Activated naive CD4-positive, alpha-beta T cell treated with anti-CD3 and anti-CD28 coated beads, Interleukin-2, amount 10 ng/mL, durations not matched to agents 7 days and 5 days (primary cell): Measurements from ENCODE around the gene WDR27.

ENCODE experiments used
- CTCF ChIA-PET: fragments of 350-600 bp; sonication (Branson Sonifier 250); formaldehyde crosslinking; loops from one replicate; lab custom pipeline; 2021; ENCODE audit warnings: antibody characterized with exemption; lab: Charles Lee
- DNase-seq: peaks from one replicate; pipeline ENCODE4 v3.0.0-alpha.2; 2020
- H3K27ac Mint-ChIP-seq: one replicate; pipeline ENCODE4 v1.8.0; 2021; ENCODE audit warnings: mild to moderate bottlenecking, moderate library complexity, mixed read lengths
- H3K27me3 Mint-ChIP-seq: one replicate; pipeline ENCODE4 v1.8.0; 2021; ENCODE audit warnings: mild to moderate bottlenecking, mixed read lengths
- H3K36me3 Mint-ChIP-seq: one replicate; pipeline ENCODE4 v1.8.0; 2021; ENCODE audit warnings: mixed read lengths
- H3K4me1 Mint-ChIP-seq: one replicate; pipeline ENCODE4 v1.8.0; 2021; ENCODE audit warnings: mixed read lengths
- H3K4me3 Mint-ChIP-seq: one replicate; pipeline ENCODE4 v1.8.0; 2021; ENCODE audit warnings: mild to moderate bottlenecking, moderate library complexity, mixed read lengths
- H3K9me3 Mint-ChIP-seq: one replicate; pipeline ENCODE4 v1.8.0; 2021; ENCODE audit warnings: mixed read lengths

WDR27 gene

DNA sequence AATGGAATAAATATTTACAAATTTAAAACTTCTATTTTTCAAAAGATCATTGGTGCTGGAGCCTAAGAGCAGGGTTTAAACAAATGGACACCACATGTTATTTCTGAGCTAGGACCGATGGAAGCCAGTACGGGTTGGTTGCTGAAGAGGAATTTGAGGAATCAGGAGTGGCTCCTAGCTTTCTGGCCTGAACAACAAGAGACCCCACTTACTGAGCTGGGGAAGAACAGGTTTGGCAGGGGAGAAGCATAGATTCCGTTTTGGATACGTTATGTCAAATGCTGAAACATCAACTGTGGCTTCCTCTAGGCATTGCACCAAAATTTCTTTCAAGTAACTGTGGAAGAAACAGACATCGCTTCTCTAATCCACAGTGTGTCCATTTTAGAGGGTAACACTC, 6.7 kb downstream of the WDR27 start:
- H3K4me1 Mint-ChIP-seq, result peaks cover 15% of the 10 kb centered on the region
- peaks cover 10% of the 10 kb centered on the region for H3K9me3 Mint-ChIP-seq
- CTCF ChIA-PET, result no interaction called here
- no peak overlapping the region for H3K27ac Mint-ChIP-seq
- H3K36me3 Mint-ChIP-seq, result peaks cover 10% of the 10 kb centered on the region
- H3K27me3 Mint-ChIP-seq, result no peaks in the 10 kb centered on the region
- no peak overlapping the region for H3K4me3 Mint-ChIP-seq
- no peak for DNase-seq

DNA sequence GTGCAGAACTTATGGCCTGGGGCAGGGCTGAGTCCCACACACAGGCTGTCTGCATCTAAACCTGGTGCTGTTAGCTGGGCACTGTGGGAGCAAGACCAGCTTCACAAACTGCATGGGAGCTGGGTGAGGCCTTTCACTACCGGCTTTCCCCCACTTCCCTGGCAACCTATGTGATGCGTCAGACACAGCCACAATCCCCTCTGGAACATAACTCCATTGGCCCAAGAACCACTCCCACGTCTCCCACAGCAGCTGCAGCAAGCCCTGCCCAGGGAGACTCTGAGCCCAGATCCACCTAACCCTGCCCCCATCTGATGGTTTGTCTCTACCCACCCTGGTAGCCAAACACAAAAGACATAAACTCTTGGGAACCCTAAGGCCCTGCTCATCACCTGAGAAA, 9.3 kb downstream of the WDR27 start:
- no peak overlapping the region for H3K4me3 Mint-ChIP-seq
- H3K27ac Mint-ChIP-seq, result no peak overlapping the region
- CTCF ChIA-PET, result no interaction called here
- peaks cover 14% of the 10 kb centered on the region for H3K36me3 Mint-ChIP-seq
- H3K9me3 Mint-ChIP-seq, result peaks cover 9% of the 10 kb centered on the region
- H3K27me3 Mint-ChIP-seq, result no peaks in the 10 kb centered on the region
- H3K4me1 Mint-ChIP-seq, result peaks cover 6% of the 10 kb centered on the region
- DNase-seq, result no peak

DNA sequence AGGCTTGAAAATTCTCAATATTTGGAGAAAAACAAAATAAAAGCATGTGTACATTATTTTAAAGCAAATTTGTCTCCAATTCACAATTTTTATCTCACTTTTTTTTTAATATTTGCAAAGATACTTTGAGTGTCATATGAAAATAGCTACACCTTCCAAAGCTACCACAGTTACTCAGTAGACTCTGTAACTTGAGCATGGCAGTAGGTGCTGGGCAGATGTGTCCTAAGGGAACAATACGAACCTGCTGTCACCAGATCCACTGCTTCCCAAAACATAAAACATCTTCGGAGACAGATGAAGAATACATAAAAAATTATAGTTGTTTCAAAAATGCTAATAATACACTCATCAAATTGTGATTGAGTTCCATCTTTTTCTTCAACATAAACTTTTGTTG, 10.6 kb downstream of the WDR27 start:
- Mint-ChIP-seq H3K4me3 (no peak overlapping the region), H3K36me3 (peaks cover 16% of the 10 kb centered on the region), H3K27me3 (no peaks in the 10 kb centered on the region), H3K9me3 (peaks cover 10% of the 10 kb centered on the region), H3K27ac (no peak overlapping the region), H3K4me1 (peaks cover 6% of the 10 kb centered on the region)
- CTCF ChIA-PET, result no interaction called here
- DNase-seq, result no peak

DNA sequence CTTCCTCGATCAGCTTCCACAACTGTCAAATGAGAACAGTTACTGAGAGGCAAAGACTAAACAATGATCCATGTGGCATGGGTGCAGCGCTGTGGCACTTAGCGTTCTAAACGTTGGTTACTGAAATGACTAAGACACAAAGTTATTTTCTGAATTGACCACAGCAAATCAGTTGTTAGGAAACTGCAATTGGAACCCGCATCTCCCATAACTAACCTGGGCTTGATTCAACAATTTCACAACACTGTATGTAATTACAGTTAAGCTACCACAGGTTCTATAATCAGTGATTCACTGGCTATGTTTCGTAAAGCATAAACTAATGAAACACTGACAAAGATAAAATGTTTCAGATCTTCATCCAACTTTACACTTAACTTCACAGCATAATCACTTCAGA, 12.5 kb downstream of the WDR27 start:
- H3K9me3 Mint-ChIP-seq, result peaks cover 20% of the 10 kb centered on the region
- H3K4me1 Mint-ChIP-seq, result peaks cover 6% of the 10 kb centered on the region
- H3K27me3 Mint-ChIP-seq, result no peaks in the 10 kb centered on the region
- no peak overlapping the region for H3K27ac Mint-ChIP-seq
- CTCF ChIA-PET, result no interaction called here
- no peak for DNase-seq
- peaks cover 25% of the 10 kb centered on the region for H3K36me3 Mint-ChIP-seq
- H3K4me3 Mint-ChIP-seq, result no peak overlapping the region

- H3K27me3 Mint-ChIP-seq, result no peaks in the 10 kb centered on the region
- H3K4me3 Mint-ChIP-seq, result no peak overlapping the region
- H3K4me1 Mint-ChIP-seq, result peaks cover 6% of the 10 kb centered on the region
- H3K36me3 Mint-ChIP-seq, result peaks cover 34% of the 10 kb centered on the region
- no peak for DNase-seq
- H3K27ac Mint-ChIP-seq, result no peak overlapping the region
- CTCF ChIA-PET, result no interaction called here
- peaks cover 23% of the 10 kb centered on the region for H3K9me3 Mint-ChIP-seq
Observed at GRCh38 chr6:169685860-169686259, 16.0 kb downstream of the WDR27 start.

GRCh38 chr6:169684056-169684455, 17.8 kb downstream of the WDR27 start:
- H3K9me3 Mint-ChIP-seq, result peaks cover 27% of the 10 kb centered on the region
- CTCF ChIA-PET, result no interaction called here
- H3K27ac Mint-ChIP-seq, result no peak overlapping the region
- H3K4me1 Mint-ChIP-seq, result no peaks in the 10 kb centered on the region
- no peaks in the 10 kb centered on the region for H3K27me3 Mint-ChIP-seq
- peaks cover 41% of the 10 kb centered on the region for H3K36me3 Mint-ChIP-seq
- no peak overlapping the region for H3K4me3 Mint-ChIP-seq
- DNase-seq, result no peak

DNA sequence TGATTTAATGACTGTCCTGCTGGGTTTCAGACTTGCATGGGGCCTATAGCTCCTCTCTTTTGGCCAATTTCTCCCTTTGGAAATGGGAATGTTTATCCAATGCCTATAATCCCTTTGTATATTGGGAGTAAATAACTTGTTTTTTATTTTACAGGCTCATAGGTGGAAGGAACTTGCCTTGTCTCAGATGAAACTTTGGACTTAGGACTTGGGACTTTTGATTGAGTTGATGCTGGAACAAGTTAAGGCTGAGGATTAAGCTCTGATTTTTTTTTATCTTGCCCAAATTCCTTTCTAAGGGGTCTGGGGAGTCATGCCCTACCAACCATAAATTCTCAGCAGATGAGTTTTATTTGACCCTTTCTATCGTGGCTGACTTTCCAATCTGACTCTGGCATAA, 23.5 kb downstream of the WDR27 start:
- CTCF ChIA-PET, result no interaction called here
- no peaks in the 10 kb centered on the region for H3K27me3 Mint-ChIP-seq
- H3K36me3 Mint-ChIP-seq, result peaks cover 22% of the 10 kb centered on the region

GRCh38 chr6:169677096-169677495, 24.7 kb downstream of the WDR27 start:
- Mint-ChIP-seq H3K27me3 (no peaks in the 10 kb centered on the region), H3K27ac (no peak overlapping the region), H3K4me1 (no peaks in the 10 kb centered on the region), H3K36me3 (peaks cover 17% of the 10 kb centered on the region), H3K9me3 (peaks cover 10% of the 10 kb centered on the region), H3K4me3 (no peak overlapping the region)
- no peak for DNase-seq
- CTCF ChIA-PET, result no interaction called here

More for the DNA sequence above, 23.5 kb downstream of the WDR27 start:
- DNase-seq, result no peak
- peaks cover 10% of the 10 kb centered on the region for H3K9me3 Mint-ChIP-seq
- no peaks in the 10 kb centered on the region for H3K4me1 Mint-ChIP-seq
- no peak overlapping the region for H3K27ac Mint-ChIP-seq
- no peak overlapping the region for H3K4me3 Mint-ChIP-seq

DNA sequence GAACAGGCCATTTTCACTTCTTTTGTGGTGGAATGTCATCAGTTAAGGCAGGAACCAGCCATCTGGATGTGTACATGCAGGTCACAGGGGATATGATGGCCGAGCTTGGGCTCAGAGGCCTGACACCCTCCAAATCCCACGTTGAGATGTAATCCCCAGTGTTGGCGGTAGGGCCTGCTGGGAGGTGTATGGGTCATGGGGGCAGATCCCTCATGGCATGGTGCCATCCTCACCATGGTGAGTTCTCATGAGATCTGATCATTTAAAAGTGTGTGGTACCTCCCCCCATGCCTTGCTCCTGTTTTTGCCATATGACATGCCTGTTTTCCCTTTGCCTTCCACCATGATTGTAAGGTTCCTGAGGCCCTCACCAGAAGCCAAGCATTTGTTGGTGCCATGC, 26.8 kb downstream of the WDR27 start:
- CTCF ChIA-PET, result no interaction called here
- Mint-ChIP-seq H3K27ac (no peak overlapping the region), H3K4me1 (peaks cover 1% of the 10 kb centered on the region), H3K27me3 (no peaks in the 10 kb centered on the region), H3K36me3 (peaks cover 9% of the 10 kb centered on the region), H3K4me3 (no peak overlapping the region), H3K9me3 (no peaks in the 10 kb centered on the region)
- no peak for DNase-seq

- Mint-ChIP-seq H3K4me3 (no peak overlapping the region), H3K36me3 (no peaks in the 10 kb centered on the region), H3K9me3 (no peaks in the 10 kb centered on the region), H3K27ac (no peak overlapping the region), H3K4me1 (peaks cover 5% of the 10 kb centered on the region), H3K27me3 (no peaks in the 10 kb centered on the region)
- DNase-seq, result no peak
- CTCF ChIA-PET, result no interaction called here
Observed at GRCh38 chr6:169671563-169671962, 30.3 kb downstream of the WDR27 start.

GRCh38 chr6:169669889-169670288, 31.9 kb downstream of the WDR27 start:
- CTCF ChIA-PET, result no interaction called here
- DNase-seq, result no peak
- H3K27me3 Mint-ChIP-seq, result no peaks in the 10 kb centered on the region
- no peak overlapping the region for H3K27ac Mint-ChIP-seq
- H3K9me3 Mint-ChIP-seq, result no peaks in the 10 kb centered on the region
- no peaks in the 10 kb centered on the region for H3K36me3 Mint-ChIP-seq
- no peak overlapping the region for H3K4me3 Mint-ChIP-seq
- H3K4me1 Mint-ChIP-seq, result peaks cover 5% of the 10 kb centered on the region

DNA sequence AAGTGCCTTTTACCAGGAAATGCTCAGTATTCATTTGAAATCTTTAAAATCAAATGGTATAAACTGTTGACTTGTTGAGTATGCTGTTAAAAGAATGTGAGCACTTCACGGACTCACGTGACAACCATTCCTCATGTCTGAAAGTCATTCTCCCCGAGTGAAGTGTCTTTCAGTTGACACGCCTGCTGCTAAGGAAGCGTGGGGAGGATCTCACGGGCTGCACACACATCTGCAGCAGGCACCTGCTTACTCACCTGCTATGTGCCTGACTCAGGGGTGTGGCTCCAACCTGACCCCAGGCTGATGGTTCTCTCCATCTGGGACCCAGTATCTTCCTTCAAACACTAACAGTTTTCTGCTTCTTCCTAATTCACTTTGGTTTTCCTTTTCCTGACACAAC, 32.7 kb downstream of the WDR27 start:
- Mint-ChIP-seq H3K27me3 (no peaks in the 10 kb centered on the region), H3K9me3 (no peaks in the 10 kb centered on the region), H3K4me3 (no peak overlapping the region), H3K4me1 (peaks cover 5% of the 10 kb centered on the region), H3K27ac (no peak overlapping the region), H3K36me3 (no peaks in the 10 kb centered on the region)
- DNase-seq, result no peak
- CTCF ChIA-PET, result no interaction called here

GRCh38 chr6:169668203-169668847, 33.5 kb downstream of the WDR27 start:
- Mint-ChIP-seq H3K27ac (no peak overlapping the region), H3K4me1 (peaks cover 5% of the 10 kb centered on the region), H3K36me3 (peaks cover 5% of the 10 kb centered on the region), H3K4me3 (no peak overlapping the region), H3K9me3 (no peaks in the 10 kb centered on the region), H3K27me3 (no peaks in the 10 kb centered on the region)
- no peak for DNase-seq
- CTCF ChIA-PET, result no interaction called here

DNA sequence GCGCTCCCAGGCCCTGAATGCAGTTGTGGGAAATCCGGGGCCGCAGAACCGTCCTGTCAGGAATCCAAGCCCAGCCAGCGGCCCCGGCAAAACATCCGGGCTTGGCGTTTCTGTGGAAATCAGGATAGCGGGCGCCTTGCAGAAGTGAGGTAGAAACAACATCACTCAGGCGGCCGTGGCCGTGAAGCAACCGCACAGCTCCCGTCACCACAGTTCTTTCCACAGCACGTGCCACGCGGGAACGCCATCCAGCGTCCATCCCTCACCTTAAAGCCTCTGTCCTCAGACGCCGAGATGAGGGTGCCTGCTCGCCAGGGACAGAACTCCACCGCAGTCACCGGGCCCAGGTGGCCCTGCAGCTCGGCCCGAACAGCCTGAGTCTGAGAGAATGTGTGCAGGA, 34.1 kb downstream of the WDR27 start:
- no peak overlapping the region for H3K27ac Mint-ChIP-seq
- no peaks in the 10 kb centered on the region for H3K9me3 Mint-ChIP-seq
- CTCF ChIA-PET, result no interaction called here

DNA sequence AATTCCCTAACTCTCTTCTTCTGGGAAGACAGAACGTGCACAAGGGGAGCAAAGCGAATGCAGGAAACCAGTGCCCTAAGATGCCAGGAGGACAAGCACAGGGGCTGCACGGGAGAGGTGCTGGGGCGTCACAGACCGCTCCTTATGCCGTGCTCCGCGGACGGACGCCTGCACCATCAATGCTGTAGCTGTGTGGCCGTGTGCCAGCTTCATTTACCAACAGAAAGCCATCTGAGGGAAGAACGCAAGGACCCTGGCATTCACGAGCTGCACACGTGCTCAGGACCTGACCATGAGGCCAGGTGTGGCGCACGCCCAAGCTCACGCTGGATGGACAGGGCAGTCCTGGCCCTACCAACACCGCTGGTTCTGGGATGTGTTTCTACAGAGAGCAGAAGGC, 35.4 kb downstream of the WDR27 start:
- CTCF ChIA-PET, result no interaction called here
- H3K36me3 Mint-ChIP-seq, result peaks cover 7% of the 10 kb centered on the region
- DNase-seq, result no peak
- H3K9me3 Mint-ChIP-seq, result no peaks in the 10 kb centered on the region
- peaks cover 5% of the 10 kb centered on the region for H3K4me1 Mint-ChIP-seq
- H3K4me3 Mint-ChIP-seq, result no peak overlapping the region
- no peak overlapping the region for H3K27ac Mint-ChIP-seq
- no peaks in the 10 kb centered on the region for H3K27me3 Mint-ChIP-seq

More for the DNA sequence above, 34.1 kb downstream of the WDR27 start:
- H3K27me3 Mint-ChIP-seq, result no peaks in the 10 kb centered on the region
- H3K4me3 Mint-ChIP-seq, result no peak overlapping the region
- peaks cover 7% of the 10 kb centered on the region for H3K36me3 Mint-ChIP-seq
- no peak for DNase-seq
- H3K4me1 Mint-ChIP-seq, result peaks cover 5% of the 10 kb centered on the region

GRCh38 chr6:169665289-169665688, 36.5 kb downstream of the WDR27 start:
- no peaks in the 10 kb centered on the region for H3K9me3 Mint-ChIP-seq
- peaks cover 7% of the 10 kb centered on the region for H3K36me3 Mint-ChIP-seq
- H3K4me3 Mint-ChIP-seq, result no peak overlapping the region
- H3K4me1 Mint-ChIP-seq, result peaks cover 5% of the 10 kb centered on the region
- no peaks in the 10 kb centered on the region for H3K27me3 Mint-ChIP-seq
- DNase-seq, result no peak
- H3K27ac Mint-ChIP-seq, result no peak overlapping the region
- CTCF ChIA-PET, result no interaction called here
